ENCODE measurements around the gene DHX34.

DHX34 gene

DNA sequence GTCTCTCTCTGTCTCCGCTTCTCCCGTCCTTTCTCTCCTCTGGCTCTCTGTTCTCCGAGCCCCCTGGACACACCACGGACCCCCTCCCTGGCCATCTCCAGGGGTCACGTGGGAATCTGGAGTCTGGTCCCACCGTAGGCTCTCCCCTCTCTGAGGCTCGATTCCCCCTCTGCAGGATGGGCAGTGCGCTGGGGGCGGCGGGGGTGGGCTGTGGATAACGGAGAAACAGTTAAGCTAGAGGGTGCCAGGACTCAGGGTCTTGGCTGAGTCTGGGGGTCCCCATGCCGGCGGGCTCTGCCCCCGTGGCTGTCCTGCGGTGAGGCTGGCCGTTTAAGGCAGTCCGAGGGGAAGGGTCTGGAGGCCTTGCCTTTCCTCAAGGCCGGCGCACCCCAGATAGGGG lies 70.7 kb downstream of the DHX34 start:
- no peak for DNase-seq

DNA sequence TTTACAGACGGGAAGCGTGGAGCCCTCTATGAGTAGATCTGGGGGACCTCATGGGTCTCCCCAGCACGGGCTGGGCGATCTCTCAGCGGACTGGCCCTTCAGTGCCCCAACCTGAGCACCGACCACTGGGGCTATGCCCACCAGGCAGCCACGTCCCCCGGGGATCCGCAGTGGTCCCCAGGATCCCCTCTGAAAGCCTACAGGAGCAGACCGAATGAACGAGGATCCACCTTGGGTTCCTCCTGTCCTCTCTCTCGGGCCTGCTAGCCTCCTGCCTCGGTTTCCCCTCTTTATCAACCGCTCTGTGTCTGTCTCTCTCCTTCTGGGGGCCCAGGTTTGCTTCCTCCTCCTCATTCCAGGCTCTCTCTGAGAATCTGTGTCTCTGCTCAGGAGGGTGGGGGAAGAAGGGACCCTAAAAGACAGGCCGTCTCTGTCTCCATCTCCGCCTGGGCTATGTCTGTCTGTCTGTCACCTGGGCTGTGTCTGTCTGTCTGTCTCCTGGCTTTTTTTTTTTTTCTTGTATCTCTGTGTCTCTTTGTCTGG lies 72.2 kb downstream of the DHX34 start:
- no peak for DNase-seq

DNA sequence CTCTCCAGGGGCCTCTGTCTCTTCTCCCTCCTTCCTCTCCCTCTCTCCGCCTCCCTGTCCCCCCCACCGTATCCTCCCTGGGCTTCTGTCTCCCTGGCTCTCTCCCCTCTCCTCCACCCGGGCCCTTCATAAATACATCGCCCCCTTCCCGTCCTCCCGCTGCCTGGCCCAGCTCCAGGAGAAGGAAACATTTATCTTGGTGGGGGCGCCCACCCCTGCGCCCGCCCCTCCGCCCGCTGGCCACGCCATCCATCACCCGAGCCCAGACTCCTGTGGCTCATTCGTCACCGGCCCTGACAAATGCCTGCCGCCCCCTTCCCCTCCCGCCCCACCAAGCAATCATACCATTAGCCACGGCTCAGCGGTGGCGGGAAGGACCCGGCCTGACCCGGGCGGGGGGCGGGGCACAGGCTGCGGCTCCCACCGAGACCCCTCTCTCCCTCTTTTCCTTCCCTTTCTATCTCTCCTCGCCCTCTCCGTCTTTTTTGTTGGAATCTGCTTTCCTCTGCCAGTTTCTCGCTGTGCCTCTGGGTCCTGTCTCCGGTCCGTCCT lies 72.8 kb downstream of the DHX34 start:
- no peak for DNase-seq

DNA sequence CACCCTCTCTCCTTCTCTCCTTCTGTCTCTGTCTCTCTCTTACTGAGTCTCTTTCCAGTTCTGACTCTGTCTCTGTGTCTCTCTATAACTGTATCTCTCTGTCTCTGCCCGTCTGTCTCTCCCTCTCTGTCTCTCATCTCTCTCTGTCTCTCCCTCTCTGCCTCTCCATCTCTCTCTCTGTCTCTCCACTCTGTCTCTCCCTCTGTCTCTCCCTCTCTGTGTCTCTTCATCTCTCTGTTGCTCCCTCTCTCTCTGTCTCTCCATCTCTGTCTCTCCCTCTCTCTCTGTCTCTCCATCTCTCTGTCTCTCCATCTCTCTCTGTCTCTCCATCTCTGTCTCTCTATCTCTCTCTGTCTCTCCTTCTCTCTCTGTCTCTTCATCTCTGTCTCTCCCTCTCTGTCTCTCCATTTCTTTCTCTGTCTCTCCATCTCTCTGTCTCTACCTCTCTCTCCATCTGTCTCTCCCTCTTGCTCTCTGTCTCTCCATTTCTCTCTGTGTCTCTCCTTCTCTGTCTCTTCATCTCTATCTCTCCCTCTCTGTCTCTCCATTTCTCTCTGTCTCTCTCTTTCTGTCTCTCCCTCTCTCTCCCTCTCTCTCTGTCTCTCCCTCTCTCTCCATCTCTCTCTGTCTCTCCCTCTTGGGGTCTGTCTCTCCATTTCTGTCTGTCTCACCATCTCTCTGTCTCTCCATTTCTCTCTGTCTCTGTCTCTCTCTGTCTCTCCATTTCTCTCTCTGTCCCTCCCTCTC lies 73.5 kb downstream of the DHX34 start:
- DNase-seq = no peak

DNA sequence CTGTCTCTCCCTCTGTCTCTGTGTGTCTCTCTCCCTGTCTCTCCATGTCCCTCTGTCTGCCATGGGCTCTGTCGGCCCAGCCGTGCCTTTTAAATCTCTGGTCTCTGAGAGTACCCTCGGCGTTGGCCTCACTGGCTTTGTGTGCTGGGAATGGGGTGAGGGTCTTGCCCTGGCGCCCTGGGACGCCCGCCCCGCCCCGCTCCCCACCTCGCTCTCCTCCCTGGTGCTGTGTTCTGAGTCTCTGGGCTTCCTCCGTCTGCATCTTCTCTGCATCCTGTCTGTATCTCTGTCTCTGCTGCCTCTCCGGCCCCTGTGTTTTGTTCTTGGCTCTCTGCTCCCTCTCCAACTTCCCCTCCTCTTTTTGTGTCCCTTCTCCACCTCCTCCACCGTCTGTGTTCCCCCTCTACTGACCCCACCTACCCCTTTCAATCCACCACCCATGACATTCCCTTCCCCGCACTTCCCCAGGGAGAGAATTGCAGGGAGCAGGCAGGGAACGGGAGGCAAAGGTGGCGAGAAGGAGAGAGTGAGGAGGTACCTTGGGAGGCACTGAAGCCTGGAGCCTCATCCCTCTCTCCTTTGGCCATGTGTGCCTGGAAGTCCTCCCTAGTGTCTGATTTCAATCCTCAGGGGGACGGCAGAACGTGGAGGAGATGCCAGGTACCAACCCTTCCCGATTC lies 74.2 kb downstream of the DHX34 start:
- DNase-seq = no peak

DNA sequence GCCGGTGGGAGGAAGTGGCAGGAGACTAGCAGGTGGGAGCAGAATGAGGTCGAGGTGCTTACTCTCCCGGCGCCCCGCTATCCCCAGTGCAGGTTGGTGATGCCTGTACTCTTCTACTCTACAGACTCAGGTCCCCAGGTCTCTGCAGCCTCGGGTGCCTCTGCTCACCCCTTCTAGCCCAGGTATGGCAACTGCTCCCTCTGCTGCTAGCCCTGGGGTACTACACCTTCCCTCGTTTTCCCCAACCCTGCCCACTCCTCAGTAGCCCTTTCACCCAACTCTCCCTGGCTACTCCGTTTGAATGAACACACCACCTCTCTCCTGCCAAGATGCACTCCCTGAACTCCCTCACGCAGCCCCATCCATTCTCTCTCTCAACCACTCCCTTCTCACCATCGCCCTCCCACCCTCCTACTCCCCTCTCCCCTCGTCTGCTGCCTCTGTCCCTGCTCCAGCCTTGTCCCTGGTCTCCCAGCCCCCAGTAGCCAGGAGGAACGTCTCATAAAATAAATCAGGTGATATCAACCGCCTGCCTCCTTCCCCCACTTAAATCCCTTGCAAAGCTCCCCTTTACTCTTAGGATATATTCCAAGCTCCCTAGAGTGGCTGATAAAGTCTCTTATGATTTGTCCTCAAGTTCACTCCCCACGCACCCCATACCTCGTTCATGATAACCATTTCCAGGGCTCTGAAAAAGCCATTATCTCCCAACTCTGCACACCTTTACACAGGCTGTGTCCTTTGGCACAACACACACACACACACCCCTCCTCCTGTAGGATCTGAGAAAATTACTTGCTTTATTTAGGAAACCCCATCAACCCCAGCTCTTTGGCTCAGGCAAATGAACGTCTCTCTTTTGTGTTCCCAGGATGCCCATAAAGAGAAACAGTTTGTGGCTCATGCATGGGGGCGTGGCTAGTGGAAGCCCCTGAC lies 78.4 kb downstream of the DHX34 start:
- DNase-seq = peak; percentile 36

DNA sequence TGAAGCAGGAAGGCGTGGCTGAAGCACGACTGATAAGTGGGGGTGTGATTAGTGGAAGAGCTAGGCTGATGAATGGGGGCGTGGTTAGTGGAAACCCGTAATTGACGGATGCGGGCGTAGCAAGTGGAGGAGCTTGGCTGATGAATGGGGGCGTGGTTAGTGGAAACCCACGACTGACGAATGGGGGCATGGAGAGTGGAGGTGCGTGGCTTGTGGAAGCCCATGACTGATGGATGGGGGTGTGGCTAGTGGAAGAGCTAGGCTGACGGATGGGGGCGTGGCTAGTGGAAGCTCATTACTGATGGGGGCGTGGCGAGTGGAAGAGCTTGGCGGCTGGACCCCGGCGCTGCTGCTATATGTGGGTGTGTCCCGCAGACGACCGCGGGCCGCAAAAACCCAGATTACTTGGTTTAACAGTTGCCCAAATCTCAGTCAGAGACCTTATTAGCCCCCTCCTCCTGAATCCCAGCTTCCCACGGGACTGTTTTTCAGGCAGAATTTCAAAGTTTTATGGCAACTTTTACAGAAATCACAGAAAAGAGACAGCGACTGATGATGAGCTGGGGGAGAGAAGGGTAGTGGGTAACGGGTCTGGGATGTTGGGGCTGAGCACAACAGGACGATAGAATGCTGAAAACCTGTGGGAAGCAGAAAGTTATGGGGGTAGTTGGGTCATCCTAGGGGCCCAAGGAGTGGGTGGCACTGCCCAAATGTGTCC lies 79.2 kb downstream of the DHX34 start:
- DNase-seq = peak; percentile 99

DNA sequence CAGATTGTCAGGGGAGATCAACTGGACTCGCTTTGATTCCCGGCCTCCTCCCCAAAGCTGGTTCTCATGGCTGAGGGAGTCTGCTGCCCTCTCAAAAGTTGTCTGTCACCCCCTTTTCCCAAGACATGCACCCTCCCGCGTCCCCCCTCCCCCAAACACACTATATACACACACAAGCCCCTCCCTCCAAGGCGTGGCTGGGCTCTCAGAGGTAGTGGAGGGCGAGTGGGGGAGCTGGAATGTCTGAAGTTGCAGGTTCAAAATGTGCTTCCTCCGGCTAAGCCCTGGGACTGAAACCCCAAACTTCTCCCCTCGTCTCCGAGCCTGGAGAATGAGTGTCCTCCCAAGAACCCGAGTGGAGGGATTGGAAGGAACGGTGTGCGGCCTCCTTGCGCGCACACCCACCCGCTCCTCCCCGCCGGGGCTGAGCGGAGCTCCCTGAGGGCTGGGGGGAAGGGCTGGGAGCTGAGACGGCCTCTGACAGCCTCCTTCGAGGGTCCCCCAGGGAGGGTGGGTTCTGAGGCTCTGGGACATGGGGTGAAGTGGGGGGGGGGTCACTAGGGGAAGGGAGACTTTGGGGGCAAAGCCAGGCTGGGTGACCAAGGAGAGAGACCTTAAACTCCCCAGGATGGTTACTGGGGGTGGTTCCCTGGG lies 80.2 kb downstream of the DHX34 start:
- no peak for DNase-seq

DNA sequence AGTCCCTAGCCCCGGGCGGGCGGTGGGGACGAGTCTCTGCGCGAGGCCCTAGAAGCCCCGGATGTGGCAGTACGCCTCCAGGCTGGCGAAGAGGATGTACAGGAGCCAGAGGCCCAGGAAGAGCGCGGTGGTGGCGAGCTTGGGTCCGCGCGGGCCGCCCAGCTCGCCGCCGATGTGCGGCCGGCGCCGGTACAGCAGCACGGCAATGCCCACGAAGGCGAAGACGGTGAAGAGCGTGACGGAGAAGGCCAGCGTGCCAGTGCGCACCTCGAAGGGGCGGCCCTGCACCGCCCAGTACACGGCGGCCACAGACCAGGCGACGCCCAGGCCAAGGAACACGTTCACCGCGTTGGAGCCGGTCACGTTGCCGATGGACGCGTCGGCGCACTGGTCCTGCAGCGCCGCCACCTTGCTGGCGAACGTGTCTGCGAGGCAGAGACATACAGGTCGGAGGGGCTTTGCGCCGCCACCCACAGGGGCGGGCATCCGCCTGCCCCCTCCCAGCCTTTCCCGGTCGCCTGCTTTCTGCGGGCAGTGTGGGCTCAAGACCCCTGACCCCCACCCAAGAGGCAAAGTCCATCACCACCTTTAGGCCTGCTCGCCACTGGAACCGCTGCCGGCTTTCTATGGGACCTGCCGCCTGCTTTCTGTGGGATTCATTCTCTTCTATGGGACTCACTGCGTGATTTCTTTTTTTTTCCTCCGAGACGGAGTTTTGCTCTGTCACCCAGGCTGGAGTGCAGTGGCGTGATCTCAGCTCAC lies 81.1 kb downstream of the DHX34 start:
- no peak for DNase-seq

DNA sequence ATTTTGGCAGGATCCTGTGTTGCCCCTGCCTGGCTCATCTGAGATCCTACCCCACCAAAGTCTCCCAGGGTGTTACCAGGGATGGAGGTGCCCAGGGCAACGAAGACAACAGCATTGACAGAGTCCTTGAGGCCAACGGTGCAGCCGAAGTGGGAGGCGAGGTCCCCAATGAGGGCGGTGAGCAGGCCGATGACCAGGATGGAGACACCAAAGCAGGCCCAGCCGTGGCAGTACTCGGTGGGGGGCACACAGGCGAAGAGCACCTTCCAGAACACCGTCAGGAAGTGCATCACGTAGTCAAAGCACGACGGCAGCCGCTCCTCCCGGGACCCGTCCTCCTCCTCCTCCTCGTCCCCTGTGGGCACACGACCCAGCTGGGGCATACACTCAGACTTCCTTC lies 83.0 kb downstream of the DHX34 start:
- no peak for DNase-seq
